NT2/D1 (cell line): ENCODE results near the gene RGS7.

ENCODE experiments used
- DNase-seq: peaks from one replicate; pipeline ENCODE4 v3.0.0-alpha.2; 2011; ENCODE audit warnings: low read depth, low spot score
- H3K27me3 ChIP-seq: 2 replicates; pipeline ENCODE4 v1.6.0; 2011; ENCODE audit warnings: mild to moderate bottlenecking; ENCODE audit not compliant: insufficient read length, insufficient read depth
- H3K36me3 ChIP-seq: 2 replicates; pipeline ENCODE4 v1.6.1; 2011; ENCODE audit warnings: mild to moderate bottlenecking, low read length, mixed read lengths; ENCODE audit not compliant: insufficient read depth, insufficient read length
- H3K4me1 ChIP-seq: 2 replicates; pipeline ENCODE4 v1.5.1; 2011; ENCODE audit not compliant: insufficient read depth, insufficient read length
- H3K4me3 ChIP-seq: 2 replicates; pipeline ENCODE4 v1.5.1; 2011; ENCODE audit warnings: low read depth; ENCODE audit not compliant: insufficient read length
- H3K9ac ChIP-seq: 2 replicates; pipeline ENCODE4 v1.6.0; 2011; ENCODE audit warnings: low read depth; ENCODE audit not compliant: insufficient read length
- H3K9me3 ChIP-seq: 2 replicates; pipeline ENCODE4 v1.5.1; 2011; ENCODE audit warnings: mild to moderate bottlenecking, low read length; ENCODE audit not compliant: insufficient read depth
- SUZ12 ChIP-seq: IDR thresholded peaks from 2 replicates; pipeline ENCODE4 v1.6.1; 2011; ENCODE audit not compliant: insufficient read length, insufficient read depth; ENCODE audit errors: extremely low read depth
- YY1 ChIP-seq: IDR thresholded peaks from 2 replicates; pipeline ENCODE4 v1.6.1; 2011; ENCODE audit not compliant: insufficient read length, insufficient read depth
- ZNF274 ChIP-seq: IDR thresholded peaks from 2 replicates; pipeline ENCODE4 v1.6.1; 2011; ENCODE audit warnings: mild to moderate bottlenecking, low read depth, low read length

RGS7 gene

GRCh38 chr1:241131636-241132194, 225.3 kb downstream of the RGS7 start:
- no peak overlapping the region for H3K9ac ChIP-seq
- H3K27me3 ChIP-seq, result no peaks in the 10 kb centered on the region
- TF ChIP-seq YY1, result no peak
- TF ChIP-seq ZNF274, result no peak
- TF ChIP-seq SUZ12, result no peak
- no peak for DNase-seq
- no peaks in the 10 kb centered on the region for H3K36me3 ChIP-seq
- no peak overlapping the region for H3K4me3 ChIP-seq
- H3K9me3 ChIP-seq, result no peaks in the 10 kb centered on the region
- H3K4me1 ChIP-seq, result no peaks in the 10 kb centered on the region

- TF ChIP-seq SUZ12 (no peak), YY1 (no peak), ZNF274 (no peak)
- no peaks in the 10 kb centered on the region for H3K36me3 ChIP-seq
Measured at GRCh38 chr1:241130881-241131280, 226.1 kb downstream of the RGS7 start.

GRCh38 chr1:241129207-241129960, 227.6 kb downstream of the RGS7 start:
- H3K9me3 ChIP-seq, result no peaks in the 10 kb centered on the region
- H3K4me1 ChIP-seq, result no peaks in the 10 kb centered on the region
- no peak overlapping the region for H3K9ac ChIP-seq
- H3K36me3 ChIP-seq, result no peaks in the 10 kb centered on the region
- H3K27me3 ChIP-seq, result no peaks in the 10 kb centered on the region
- no peak for DNase-seq
- TF ChIP-seq YY1 (no peak), SUZ12 (no peak), ZNF274 (no peak)
- no peak overlapping the region for H3K4me3 ChIP-seq

More at GRCh38 chr1:241130881-241131280, 226.1 kb downstream of the RGS7 start:
- Histone ChIP-seq H3K9ac (no peak overlapping the region), H3K9me3 (no peaks in the 10 kb centered on the region), H3K4me3 (no peak overlapping the region), H3K27me3 (no peaks in the 10 kb centered on the region), H3K4me1 (no peaks in the 10 kb centered on the region)
- no peak for DNase-seq

GRCh38 chr1:241125286-241125685, 231.7 kb downstream of the RGS7 start:
- no peaks in the 10 kb centered on the region for H3K36me3 ChIP-seq
- H3K4me3 ChIP-seq, result no peak overlapping the region
- no peaks in the 10 kb centered on the region for H3K9me3 ChIP-seq
- no peak for DNase-seq
- H3K27me3 ChIP-seq, result no peaks in the 10 kb centered on the region
- no peaks in the 10 kb centered on the region for H3K4me1 ChIP-seq
- H3K9ac ChIP-seq, result no peak overlapping the region
- TF ChIP-seq YY1, result no peak
- no peak for TF ChIP-seq ZNF274
- TF ChIP-seq SUZ12, result no peak

GRCh38 chr1:241118049-241118448, 239.0 kb downstream of the RGS7 start:
- Histone ChIP-seq H3K36me3 (no peaks in the 10 kb centered on the region), H3K4me3 (no peak overlapping the region), H3K9ac (no peak overlapping the region), H3K27me3 (no peaks in the 10 kb centered on the region), H3K9me3 (peaks cover 8% of the 10 kb centered on the region; the same call in 1 of the 2 replicates), H3K4me1 (no peaks in the 10 kb centered on the region)
- no peak for DNase-seq
- TF ChIP-seq ZNF274 (no peak), YY1 (no peak), SUZ12 (no peak)

GRCh38 chr1:241115784-241116183, 241.2 kb downstream of the RGS7 start:
- Histone ChIP-seq H3K9me3 (peaks cover 8% of the 10 kb centered on the region; the same call in 1 of the 2 replicates), H3K27me3 (no peaks in the 10 kb centered on the region), H3K9ac (no peak overlapping the region), H3K36me3 (no peaks in the 10 kb centered on the region), H3K4me3 (no peak overlapping the region), H3K4me1 (no peaks in the 10 kb centered on the region)
- no peak for TF ChIP-seq ZNF274
- no peak for TF ChIP-seq SUZ12
- no peak for TF ChIP-seq YY1
- no peak for DNase-seq

- Histone ChIP-seq H3K4me1 (no peaks in the 10 kb centered on the region), H3K27me3 (no peaks in the 10 kb centered on the region), H3K4me3 (no peak overlapping the region), H3K9me3 (peaks cover 8% of the 10 kb centered on the region; the same call in 1 of the 2 replicates), H3K9ac (no peak overlapping the region), H3K36me3 (no peaks in the 10 kb centered on the region)
- peak; percentile 28 for DNase-seq
- TF ChIP-seq SUZ12 (no peak), YY1 (no peak), ZNF274 (no peak)
Measured at GRCh38 chr1:241114699-241115233, 242.2 kb downstream of the RGS7 start.
